ENCODE results near the gene ANAPC16. TPM values are rescaled to one million over a fixed set of nuclear protein-coding genes. Genes with fewer than 3 reads are reported as not detected.

ANAPC16 gene
- total and polyA plus RNA-seq, 10 donors: 70.8 to 239 (median 106) TPM

GRCh38 chr10:72241691-72242252, 26.0 kb downstream of the ANAPC16 start:
- no peak overlapping the region for H3K4me3 ChIP-seq
- TF ChIP-seq, protein P1, sequence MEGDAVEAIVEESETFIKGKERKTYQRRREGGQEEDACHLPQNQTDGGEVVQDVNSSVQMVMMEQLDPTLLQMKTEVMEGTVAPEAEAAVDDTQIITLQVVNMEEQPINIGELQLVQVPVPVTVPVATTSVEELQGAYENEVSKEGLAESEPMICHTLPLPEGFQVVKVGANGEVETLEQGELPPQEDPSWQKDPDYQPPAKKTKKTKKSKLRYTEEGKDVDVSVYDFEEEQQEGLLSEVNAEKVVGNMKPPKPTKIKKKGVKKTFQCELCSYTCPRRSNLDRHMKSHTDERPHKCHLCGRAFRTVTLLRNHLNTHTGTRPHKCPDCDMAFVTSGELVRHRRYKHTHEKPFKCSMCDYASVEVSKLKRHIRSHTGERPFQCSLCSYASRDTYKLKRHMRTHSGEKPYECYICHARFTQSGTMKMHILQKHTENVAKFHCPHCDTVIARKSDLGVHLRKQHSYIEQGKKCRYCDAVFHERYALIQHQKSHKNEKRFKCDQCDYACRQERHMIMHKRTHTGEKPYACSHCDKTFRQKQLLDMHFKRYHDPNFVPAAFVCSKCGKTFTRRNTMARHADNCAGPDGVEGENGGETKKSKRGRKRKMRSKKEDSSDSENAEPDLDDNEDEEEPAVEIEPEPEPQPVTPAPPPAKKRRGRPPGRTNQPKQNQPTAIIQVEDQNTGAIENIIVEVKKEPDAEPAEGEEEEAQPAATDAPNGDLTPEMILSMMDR (IDR thresholded peaks at IDR 0.05 in 8 of 11, conservative IDR thresholded peaks at IDR 0.05 in 3 of 11): no peak
- TF ChIP-seq POLR2AphosphoS5 (IDR thresholded peaks at IDR 0.05) (no peak), POLR2A (IDR thresholded peaks at IDR 0.05) (no peak)
- peak; percentile 31 for DNase-seq
- no peaks in the 10 kb centered on the region for H3K9me3 ChIP-seq
- peaks cover 0 to 22% (median 5%) of the 10 kb centered on the region in 6 donors for H3K36me3 ChIP-seq
- WGBS, 5 donors: 80 to 93% (median 89%) methylated on average over 8 of the region's 8 CpGs
- H3K4me1 ChIP-seq: peaks cover 40 to 84% (median 62%) of the 10 kb centered on the region in 6 donors
- no peaks in the 10 kb centered on the region for H3K27me3 ChIP-seq (replicated peaks in 1 of 7)
- H3K27ac ChIP-seq: peak overlapping the region; percentile 41 to 94 (median 86)
- intact Hi-C loops (cut with DNase I; ENCODE audit: low total_unique reads): no loop called here

DNA sequence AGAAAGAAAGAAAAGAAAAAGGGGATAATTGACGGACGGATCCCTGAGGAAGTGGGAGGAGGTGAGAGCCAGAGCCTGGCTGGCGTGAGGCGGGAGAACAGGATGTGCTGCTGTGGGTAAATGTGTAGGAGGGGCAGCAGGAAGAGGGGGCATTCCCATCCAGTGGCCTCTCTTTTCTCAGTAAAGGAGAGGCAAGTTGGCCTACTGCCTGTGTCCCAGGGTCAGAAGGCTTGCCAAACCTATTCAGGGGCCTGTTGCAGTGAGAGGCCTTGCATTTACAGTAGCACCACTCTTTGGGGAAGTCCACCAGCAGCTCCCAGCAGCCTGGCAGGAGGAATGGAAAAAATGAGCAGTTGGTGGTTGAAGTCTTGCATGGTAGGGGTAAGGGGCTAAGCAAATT, 26.9 kb downstream of the ANAPC16 start:
- no peaks in the 10 kb centered on the region for H3K27me3 ChIP-seq (replicated peaks in 1 of 7)
- peak overlapping the region; percentile 41 to 94 (median 86) for H3K27ac ChIP-seq
- peak; percentile 84 for DNase-seq
- 46 to 52% (median 48%) methylated on average over 4 of the region's 4 CpGs for WGBS, 5 donors
- H3K4me3 ChIP-seq: no peak overlapping the region
- peaks cover 0 to 13% (median 0%) of the 10 kb centered on the region in 6 donors for H3K36me3 ChIP-seq
- TF ChIP-seq, protein P1 (IDR thresholded peaks at IDR 0.05 in 8 of 11, conservative IDR thresholded peaks at IDR 0.05 in 3 of 11): no peak
- TF ChIP-seq POLR2AphosphoS5 (IDR thresholded peaks at IDR 0.05) (peak; percentile 37 to 89 (median 84)), POLR2A (IDR thresholded peaks at IDR 0.05) (no peak)
- intact Hi-C loops (cut with DNase I; ENCODE audit: low total_unique reads): no loop called here
- H3K4me1 ChIP-seq: peaks cover 49 to 89% (median 71%) of the 10 kb centered on the region in 6 donors
- no peaks in the 10 kb centered on the region for H3K9me3 ChIP-seq

- H3K36me3 ChIP-seq: peaks cover 0 to under 1% (median 0%) of the 10 kb centered on the region in 6 donors
- peak in 2 of 3 donors; percentile 40 to 59 for TF ChIP-seq POLR2AphosphoS5 (IDR thresholded peaks at IDR 0.05)
- no peak for TF ChIP-seq POLR2A (IDR thresholded peaks at IDR 0.05)
- TF ChIP-seq, protein P1 (IDR thresholded peaks at IDR 0.05 in 8 of 11, conservative IDR thresholded peaks at IDR 0.05 in 3 of 11): peak in 7 of 11 experiments; percentile 12 to 41 (median 30)
- H3K27me3 ChIP-seq (replicated peaks in 1 of 7): no peaks in the 10 kb centered on the region
- no peak overlapping the region for H3K4me3 ChIP-seq
- 70 to 84% (median 73%) methylated on average over 11 of the region's 11 CpGs for WGBS, 5 donors
- intact Hi-C loops (cut with DNase I; ENCODE audit: low total_unique reads): no loop called here
- no peaks in the 10 kb centered on the region for H3K9me3 ChIP-seq
- H3K4me1 ChIP-seq: peaks cover 61 to 94% (median 83%) of the 10 kb centered on the region in 6 donors
- H3K27ac ChIP-seq: peak overlapping the region; percentile 36 to 94 (median 86)
- DNase-seq: peak; percentile 60
Measured at GRCh38 chr10:72243822-72244437, 28.1 kb downstream of the ANAPC16 start.

GRCh38 chr10:72244573-72245038, 28.8 kb downstream of the ANAPC16 start:
- DNase-seq: no peak
- peaks cover 68 to 94% (median 87%) of the 10 kb centered on the region in 6 donors for H3K4me1 ChIP-seq
- peak overlapping the region; percentile 54 to 94 (median 86) for H3K27ac ChIP-seq
- no peaks in the 10 kb centered on the region for H3K27me3 ChIP-seq (replicated peaks in 1 of 7)
- no peak overlapping the region for H3K4me3 ChIP-seq
- no peak for TF ChIP-seq POLR2AphosphoS5 (IDR thresholded peaks at IDR 0.05)
- no peak for TF ChIP-seq POLR2A (IDR thresholded peaks at IDR 0.05)
- TF ChIP-seq, protein P1 (IDR thresholded peaks at IDR 0.05 in 8 of 11, conservative IDR thresholded peaks at IDR 0.05 in 3 of 11): no peak
- 66 to 90% (median 76%) methylated on average over 5 of the region's 5 CpGs for WGBS, 5 donors
- no peaks in the 10 kb centered on the region for H3K36me3 ChIP-seq
- intact Hi-C loops (cut with DNase I; ENCODE audit: low total_unique reads): no loop called here
- no peaks in the 10 kb centered on the region for H3K9me3 ChIP-seq
